Ishikawa (cell line): ENCODE data around the gene RAP2B.

Experiments
- CEBPB ChIP-seq: IDR thresholded peaks from 2 replicates; pipeline ENCODE4 v1.6.1; 2012
- CREB1 ChIP-seq: IDR thresholded peaks from 2 replicates; pipeline ENCODE4 v1.6.1; 2012; ENCODE audit warnings: low read depth
- EGR1 ChIP-seq: IDR thresholded peaks from 2 replicates; pipeline ENCODE4 v1.6.1; 2012
- EP300 ChIP-seq: IDR thresholded peaks from 2 replicates; pipeline ENCODE4 v1.6.1; 2012; ENCODE audit warnings: borderline replicate concordance
- FOXM1 ChIP-seq: IDR thresholded peaks from 2 replicates; pipeline ENCODE4 v1.6.1; 2012; ENCODE audit warnings: low read depth, borderline replicate concordance
- MAX ChIP-seq: IDR thresholded peaks from 2 replicates; pipeline ENCODE4 v1.6.1; 2012
- NFIC ChIP-seq: IDR thresholded peaks from 2 replicates; pipeline ENCODE4 v1.6.1; 2012
- RAD21 ChIP-seq: IDR thresholded peaks from 2 replicates; pipeline ENCODE4 v1.6.1; 2012; ENCODE audit warnings: low read depth
- REST ChIP-seq: IDR thresholded peaks from 2 replicates; pipeline ENCODE4 v1.6.1; 2012; ENCODE audit warnings: low read depth, mild to moderate bottlenecking
- TAF1 ChIP-seq: IDR thresholded peaks from 2 replicates; pipeline ENCODE4 v1.6.1; 2012; ENCODE audit warnings: low read depth, mild to moderate bottlenecking
- TCF12 ChIP-seq: IDR thresholded peaks from 2 replicates; pipeline ENCODE4 v1.6.1; 2012; ENCODE audit warnings: low read depth
- TEAD4 ChIP-seq: IDR thresholded peaks from 2 replicates; pipeline ENCODE4 v1.6.1; 2012
- USF1 ChIP-seq: IDR thresholded peaks from 2 replicates; pipeline ENCODE4 v1.6.1; 2012
- YY1 ChIP-seq: IDR thresholded peaks from 2 replicates; pipeline ENCODE4 v1.6.1; 2012; ENCODE audit warnings: low read depth
- ZBTB7A ChIP-seq: IDR thresholded peaks from 2 replicates; pipeline ENCODE4 v1.6.1; 2012; ENCODE audit warnings: low read depth

The RAP2B gene

GRCh38 chr3:153173758-153174516 is 11.9 kb downstream of the RAP2B start:
- TF ChIP-seq EP300, result no peak
- no peak for TF ChIP-seq USF1

GRCh38 chr3:153176197-153176596 is 14.2 kb downstream of the RAP2B start:
- TF ChIP-seq CREB1, result no peak
- TF ChIP-seq FOXM1, result no peak
- TF ChIP-seq TEAD4, result no peak
- no peak for TF ChIP-seq ZBTB7A
- TF ChIP-seq NFIC, result no peak
- no peak for TF ChIP-seq EGR1
- no peak for TF ChIP-seq REST
- TF ChIP-seq EP300, result no peak
- no peak for TF ChIP-seq USF1
- no peak for TF ChIP-seq MAX
- no peak for TF ChIP-seq TCF12
- no peak for TF ChIP-seq YY1
- no peak for TF ChIP-seq TAF1
- TF ChIP-seq RAD21, result no peak

GRCh38 chr3:153180860-153181372 is 18.9 kb downstream of the RAP2B start:
- TF ChIP-seq CREB1 (no peak), RAD21 (no peak), YY1 (no peak), TAF1 (no peak), MAX (no peak), NFIC (no peak)

GRCh38 chr3:153182501-153183293 is 20.7 kb downstream of the RAP2B start:
- no peak for TF ChIP-seq YY1
- no peak for TF ChIP-seq TEAD4
- no peak for TF ChIP-seq USF1
- no peak for TF ChIP-seq MAX
- no peak for TF ChIP-seq FOXM1
- no peak for TF ChIP-seq NFIC
- TF ChIP-seq CREB1, result no peak
- TF ChIP-seq TCF12, result no peak
- TF ChIP-seq TAF1, result no peak
- TF ChIP-seq REST, result no peak
- no peak for TF ChIP-seq CEBPB
- no peak for TF ChIP-seq EGR1
- no peak for TF ChIP-seq RAD21
- no peak for TF ChIP-seq ZBTB7A
- TF ChIP-seq EP300, result no peak

GRCh38 chr3:153190923-153191322 is 28.9 kb downstream of the RAP2B start:
- TF ChIP-seq REST, result no peak
- TF ChIP-seq NFIC, result no peak
- no peak for TF ChIP-seq EP300
- no peak for TF ChIP-seq EGR1
- no peak for TF ChIP-seq CREB1
- no peak for TF ChIP-seq TEAD4
- TF ChIP-seq TCF12, result no peak
- TF ChIP-seq RAD21, result no peak
- TF ChIP-seq MAX, result no peak
- TF ChIP-seq FOXM1, result no peak
- TF ChIP-seq USF1, result no peak
- TF ChIP-seq ZBTB7A, result no peak
